Mesenteric fat pad (tissue), 1 donor: ENCODE measurements around the gene AKR1A1. TPM values are rescaled to one million over a fixed set of nuclear protein-coding genes. Genes with fewer than 3 reads are reported as not detected.
"Not testable (repeated sequence)": the region's sequence is repeated elsewhere in the genome, so short reads cannot be mapped to it uniquely, and the experiment has no call there.

Source experiments
- DNase-seq: peaks from one replicate; pipeline ENCODE4 v3.0.0-alpha.2; 2020; ENCODE audit warnings: low spot score
- total RNA-seq: library from RNA; stranded (reverse); fragmentation: NEBNext Ultra II Directional; extraction: Animal tissue kit (Norgen Biotek cat#: 25700); gene quantifications from one replicate; pipeline ENCODE4 v1.2.1, GENCODE V29; 2021
- donor health status: DM: yes; HTN: yes; CAD: no.

AKR1A1 gene
- total RNA-seq, 1 donor from 2014 or later: 132 TPM

DNA sequence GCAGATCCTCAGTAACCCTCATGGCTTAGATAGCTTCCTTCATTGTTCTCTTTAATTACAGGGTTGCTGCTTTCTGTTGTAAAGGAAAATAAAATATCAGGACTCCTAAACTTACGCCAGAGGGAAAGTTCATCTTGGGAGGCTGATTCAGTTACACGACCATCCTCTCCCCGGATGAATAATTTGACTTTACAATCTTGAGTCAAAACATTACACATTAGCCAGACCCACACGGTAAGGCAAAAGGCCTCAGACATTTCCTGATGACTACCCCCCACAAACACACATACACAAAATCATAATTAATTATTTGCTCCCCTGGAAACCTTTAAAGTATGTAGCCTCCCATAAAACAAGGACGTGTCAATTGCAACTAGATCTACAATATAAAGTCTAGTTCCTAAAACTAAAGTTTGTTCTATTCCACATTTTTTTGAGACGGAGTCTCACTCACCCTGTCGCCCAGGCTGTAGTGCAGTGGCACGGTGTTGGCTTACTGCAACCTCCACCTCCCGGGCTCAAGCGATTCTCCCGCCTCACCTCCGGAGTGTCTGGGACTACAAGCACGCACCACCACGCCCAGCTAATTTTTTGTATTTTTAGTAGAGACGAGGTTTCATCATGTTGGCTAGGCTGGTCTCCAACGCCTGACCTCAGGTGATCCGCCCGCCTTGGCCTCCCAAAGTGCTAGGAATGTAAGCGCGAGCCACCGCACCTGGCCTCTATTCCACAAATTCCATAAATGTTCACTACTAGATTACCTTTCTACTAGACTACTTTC is 28.1 kb upstream of the AKR1A1 start:
- DNase-seq: no peak

DNA sequence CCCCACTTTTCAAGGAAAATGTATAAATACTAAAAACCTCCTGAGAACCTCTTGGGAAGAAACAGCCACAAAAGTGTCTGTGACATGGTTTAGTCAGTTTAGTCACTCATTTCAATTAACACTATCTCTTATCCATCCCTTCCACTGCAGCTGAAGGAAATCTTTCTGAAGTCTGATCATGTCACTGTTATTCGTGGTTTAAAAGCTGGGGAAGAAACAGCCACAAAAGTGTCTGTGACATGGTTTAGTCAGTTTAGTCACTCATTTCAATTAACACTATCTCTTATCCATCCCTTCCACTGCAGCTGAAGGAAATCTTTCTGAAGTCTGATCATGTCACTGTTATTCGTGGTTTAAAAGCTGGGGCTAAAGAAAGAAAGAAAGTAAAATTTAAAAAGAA is 27.1 kb upstream of the AKR1A1 start:
- not testable (repeated sequence) for DNase-seq

DNA sequence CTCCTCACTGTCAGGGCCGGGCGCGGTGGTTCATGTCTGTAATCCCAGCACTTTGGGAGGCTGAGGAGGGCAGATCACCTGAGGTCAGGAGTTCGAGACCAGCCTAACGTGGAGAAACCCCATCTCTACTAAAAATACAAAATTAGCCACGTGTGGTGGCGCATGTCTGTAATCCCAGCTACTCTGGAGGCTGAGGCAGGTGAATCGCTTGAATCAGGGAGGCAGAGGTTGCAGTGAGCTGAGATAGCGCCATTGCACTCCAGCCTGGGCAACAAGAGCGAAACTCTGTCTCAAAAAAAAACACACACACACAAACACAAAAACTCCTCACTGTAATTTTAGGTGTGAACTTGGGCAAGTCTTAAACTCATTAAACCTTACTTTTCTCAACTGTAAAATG is 26.7 kb upstream of the AKR1A1 start:
- not testable (repeated sequence) for DNase-seq

DNA sequence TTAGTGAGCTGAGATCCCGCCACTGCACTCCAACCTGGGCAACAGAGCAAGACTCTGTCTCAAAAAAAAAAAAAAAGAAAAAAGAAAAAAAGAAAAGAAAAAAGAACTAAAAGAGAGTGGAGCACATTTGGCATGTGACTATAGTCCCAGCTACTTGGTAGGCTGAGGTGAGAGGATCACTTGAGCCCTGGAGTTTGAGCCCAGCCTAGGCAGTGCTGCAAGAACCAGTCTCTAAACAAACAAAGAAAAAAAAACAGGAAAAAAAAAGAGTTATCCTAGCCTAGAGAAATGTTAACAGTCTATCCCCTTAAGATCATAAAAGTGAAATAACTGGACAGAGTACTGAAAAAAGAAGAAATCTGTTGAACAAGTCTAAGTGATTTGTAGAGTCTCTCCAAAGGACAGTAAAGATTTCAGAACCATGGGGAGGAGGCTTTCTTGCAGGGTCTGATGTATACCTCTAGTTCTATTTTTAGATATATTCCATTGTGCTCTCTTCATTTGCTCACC is 24.4 kb upstream of the AKR1A1 start:
- no peak for DNase-seq

- no peak for DNase-seq
Measured at GRCh38 chr1:45530632-45531135, 19.9 kb upstream of the AKR1A1 start.

DNA sequence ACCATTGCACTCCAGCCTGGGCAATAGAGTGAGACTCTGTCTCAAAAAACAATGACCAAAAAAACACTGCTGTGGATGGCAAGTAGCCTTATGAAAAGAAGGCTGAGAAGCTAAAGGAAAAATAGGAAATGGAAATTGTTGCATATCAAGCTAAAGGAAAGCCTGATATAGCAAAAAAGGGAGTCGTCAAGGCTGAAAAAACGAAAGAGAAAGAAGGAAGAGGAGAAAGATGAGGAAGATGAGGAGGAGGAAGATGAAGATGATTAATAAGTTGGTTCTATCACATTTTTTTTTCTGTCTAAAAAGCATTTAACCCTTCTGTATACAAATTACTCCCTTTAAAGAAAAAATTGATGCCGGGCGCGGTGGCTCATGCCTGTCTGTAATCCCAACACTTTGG is 18.8 kb upstream of the AKR1A1 start:
- DNase-seq: no peak

DNA sequence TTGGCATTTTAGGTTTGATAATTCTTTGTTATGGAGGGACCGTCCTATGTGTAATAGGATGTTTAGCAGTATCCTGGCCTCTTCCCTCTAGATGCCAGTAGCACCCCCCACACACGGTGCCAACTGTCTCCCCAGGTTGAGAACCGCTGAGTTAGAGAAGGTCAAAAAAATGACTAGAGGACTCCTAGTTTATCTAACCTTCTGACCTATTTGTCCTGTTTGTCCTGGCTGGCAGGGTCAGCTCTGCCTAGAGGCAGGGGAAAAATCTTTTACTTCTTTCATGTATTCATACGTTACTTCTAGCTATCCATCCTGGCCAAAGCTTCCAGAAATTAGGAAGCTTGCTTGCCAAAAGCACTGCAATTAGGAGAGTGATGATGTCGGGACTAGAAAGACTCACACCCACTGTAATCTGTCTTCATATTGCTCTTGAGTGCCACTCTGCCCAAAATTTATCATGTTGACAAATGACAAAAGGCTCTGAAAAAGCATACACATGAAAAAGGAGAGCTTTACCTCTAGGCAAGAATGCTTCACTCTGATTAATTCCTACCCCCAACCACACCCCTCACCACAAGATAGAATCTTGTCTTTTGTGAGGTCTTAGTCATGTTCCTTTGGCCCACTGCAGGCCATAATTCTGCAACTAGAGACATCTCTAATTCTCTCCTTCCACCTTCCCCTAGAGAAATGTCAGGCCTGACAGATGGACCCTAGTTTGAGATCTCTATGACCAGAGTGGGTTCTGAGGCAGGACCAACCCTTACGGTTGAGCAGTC is 14.4 kb upstream of the AKR1A1 start:
- no peak for DNase-seq

- no peak for DNase-seq
Measured at GRCh38 chr1:45536886-45537285, 13.7 kb upstream of the AKR1A1 start.

- no peak for DNase-seq
Measured at GRCh38 chr1:45541193-45541592, 9.4 kb upstream of the AKR1A1 start.

DNA sequence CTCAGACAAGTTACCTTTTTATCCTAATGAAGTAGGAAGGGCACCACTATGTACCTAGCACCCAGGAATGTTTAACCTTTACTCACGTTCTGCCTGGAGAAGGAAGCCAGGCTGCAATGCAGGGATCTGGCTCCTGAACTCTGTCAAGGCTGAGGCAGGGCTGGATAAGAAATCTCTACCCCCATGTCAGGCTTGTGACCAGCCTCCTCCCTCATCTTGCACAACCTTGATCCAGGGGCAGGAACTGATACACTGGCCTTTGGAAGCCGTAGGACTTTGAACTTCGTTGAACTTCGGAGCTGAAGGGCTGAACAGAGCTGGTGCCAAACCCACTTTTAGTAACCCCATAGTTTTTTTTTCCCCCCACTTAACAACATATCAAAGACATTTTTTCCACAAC is 8.0 kb upstream of the AKR1A1 start:
- no peak for DNase-seq

DNA sequence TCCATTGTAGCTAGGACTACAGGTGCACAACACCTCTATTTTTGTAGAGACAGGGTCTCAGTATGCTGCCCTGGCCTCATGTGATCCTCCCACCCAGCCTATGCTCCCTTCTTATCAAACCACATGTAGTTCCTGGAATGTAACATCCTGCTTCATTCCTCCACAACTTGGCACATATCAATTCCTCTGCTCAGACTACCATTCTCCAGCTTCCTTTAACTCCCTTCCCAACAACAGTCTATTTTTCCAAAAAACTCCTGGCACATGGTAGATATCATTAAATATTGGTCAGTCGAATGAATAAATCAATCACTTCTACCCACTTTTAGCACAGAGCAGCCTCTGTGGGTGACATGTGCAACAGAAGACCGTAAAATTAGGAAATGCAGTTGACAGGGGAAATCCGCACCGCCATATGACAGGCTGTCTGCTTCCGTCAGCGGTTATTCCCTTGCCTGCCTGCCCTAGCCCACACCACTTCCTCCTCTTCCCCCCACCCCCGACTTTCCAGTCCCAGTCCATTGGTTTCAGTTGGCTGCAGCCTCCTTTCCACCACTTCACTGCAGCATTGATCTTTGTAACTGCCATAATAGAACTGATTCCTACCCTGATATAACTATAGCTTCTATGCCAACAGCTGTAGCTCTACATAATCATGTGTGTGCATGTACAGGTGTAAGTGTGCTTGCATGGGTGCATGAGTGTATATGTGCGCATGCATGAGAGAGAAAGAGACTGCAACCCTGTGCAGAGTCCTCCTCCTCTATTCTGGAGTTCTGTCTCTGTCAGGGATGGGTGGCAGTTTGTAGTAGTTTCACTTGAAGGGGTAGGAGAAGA is 6.8 kb upstream of the AKR1A1 start:
- no peak for DNase-seq

DNA sequence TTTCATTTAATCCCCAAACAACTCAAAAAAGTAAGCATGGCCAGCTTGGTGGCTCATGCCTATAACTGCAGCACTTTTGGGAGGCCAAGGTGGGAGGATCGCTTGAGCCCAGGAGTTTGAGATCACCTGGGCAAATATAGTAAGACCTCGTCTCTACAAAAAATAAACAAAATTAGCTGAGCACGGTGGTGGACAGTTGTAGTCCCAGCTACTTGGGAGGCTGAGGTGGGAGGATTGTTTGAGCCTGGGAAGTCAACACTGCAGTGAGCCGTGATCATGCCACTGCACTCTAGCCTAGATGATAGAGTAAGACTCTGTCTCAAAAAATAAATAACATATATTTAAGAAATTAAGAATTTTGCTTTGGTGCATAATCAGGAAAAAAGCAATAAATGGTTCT is 6.1 kb upstream of the AKR1A1 start:
- DNase-seq: no peak

GRCh38 chr1:45545019-45545493 is 5.6 kb upstream of the AKR1A1 start:
- no peak for DNase-seq

DNA sequence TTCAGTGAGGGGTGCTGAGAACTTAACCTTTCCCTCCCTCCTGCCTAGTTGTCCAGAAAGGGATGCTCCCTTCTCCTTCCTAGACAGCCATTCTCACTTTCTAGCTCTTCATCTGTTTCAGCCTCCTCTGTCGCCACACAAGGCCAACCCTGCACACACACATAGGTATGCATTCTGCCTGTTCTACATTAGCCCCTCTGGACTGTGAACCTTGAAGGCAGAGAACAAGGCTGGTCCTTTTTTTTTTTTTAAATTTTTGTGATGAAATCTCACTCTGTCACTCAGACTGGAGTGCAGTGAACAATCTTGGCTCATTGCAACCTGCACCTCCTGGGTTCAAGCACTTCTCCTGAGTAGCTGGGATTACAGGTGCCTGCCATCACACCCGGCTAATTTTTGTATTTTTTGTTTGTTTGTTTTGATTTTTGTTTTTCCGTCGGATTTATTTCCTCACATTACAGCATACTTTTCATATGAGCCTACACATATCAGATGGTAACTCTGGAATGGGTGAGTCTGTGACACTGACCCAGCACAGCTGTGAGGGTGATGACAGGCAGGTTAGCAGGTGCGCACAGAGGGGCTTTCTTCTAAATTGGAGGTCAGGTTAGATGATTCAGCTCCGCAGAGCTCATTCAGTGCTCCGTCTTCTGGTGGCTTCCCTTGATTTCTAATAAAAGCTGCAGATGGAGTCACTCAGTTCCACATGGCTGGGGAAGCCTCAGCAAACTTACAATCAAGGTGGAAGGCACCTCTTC is 4.9 kb upstream of the AKR1A1 start:
- no peak for DNase-seq

DNA sequence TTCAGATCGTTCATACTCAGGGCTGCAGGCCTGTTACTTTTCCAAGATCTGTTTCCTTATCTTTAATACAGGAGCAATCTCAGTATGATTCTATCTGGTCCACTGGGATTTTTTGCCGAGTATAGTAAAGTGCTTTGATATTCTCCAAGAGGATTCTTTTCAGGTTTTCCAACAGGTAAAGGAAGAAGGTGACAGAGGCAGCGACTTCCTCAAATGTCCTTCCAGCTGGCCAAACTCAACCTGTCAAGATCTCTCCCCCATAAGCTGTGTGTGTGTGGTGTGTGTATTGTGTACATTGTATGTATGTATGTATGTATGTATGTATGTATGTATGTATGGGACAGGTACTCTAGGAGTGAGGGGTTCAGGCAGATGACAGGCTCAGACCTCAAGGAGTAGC is 1.1 kb downstream of the AKR1A1 start:
- DNase-seq: no peak

DNA sequence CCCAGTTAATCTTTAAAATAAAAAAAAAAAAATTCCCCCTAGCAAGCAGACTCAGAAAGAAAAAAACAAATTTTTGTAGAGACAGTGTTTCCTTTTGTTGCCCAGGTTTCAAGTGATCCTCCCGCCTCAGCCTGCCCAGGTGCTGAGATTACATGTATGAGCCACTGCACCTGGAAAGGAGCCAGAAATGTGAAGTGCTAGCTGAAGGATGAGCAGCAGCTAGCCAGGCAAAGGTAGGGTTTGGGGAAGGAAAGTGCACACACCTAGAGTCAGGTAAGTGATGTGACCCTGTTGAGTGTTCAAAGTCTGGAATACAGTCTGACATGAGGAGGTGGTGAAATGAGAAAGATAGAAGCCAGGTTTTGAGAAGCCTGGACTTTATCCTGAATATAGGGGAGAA is 1.7 kb downstream of the AKR1A1 start:
- DNase-seq: no peak

- DNase-seq: no peak
Measured at GRCh38 chr1:45554198-45554597, 3.6 kb downstream of the AKR1A1 start.

GRCh38 chr1:45557422-45557944 is 6.9 kb downstream of the AKR1A1 start:
- no peak for DNase-seq

GRCh38 chr1:45563843-45564242 is 13.2 kb downstream of the AKR1A1 start:
- DNase-seq: no peak

- no peak for DNase-seq
Measured at GRCh38 chr1:45566722-45567121, 16.1 kb downstream of the AKR1A1 start.
